Epithelial cell of prostate (primary cell): ENCODE results near the gene FBXL19.
A peak's percentile ranks its signal among the peaks of the same experiment; 100 is the strongest.

Experiments used
- DNase-seq: peaks from one replicate; pipeline ENCODE4 v3.0.0-alpha.2; 2011; ENCODE audit warnings: low read depth, low spot score
- H3K27ac ChIP-seq: fragments of 450-650 bp; 2 replicates; pipeline ENCODE4 v1.5.1; 2017; ENCODE audit warnings: mild to moderate bottlenecking

The FBXL19 gene

GRCh38 chr16:30982548-30983288, 59.3 kb downstream of the FBXL19 start:
- no peak for DNase-seq
- no peak overlapping the region for H3K27ac ChIP-seq

DNA sequence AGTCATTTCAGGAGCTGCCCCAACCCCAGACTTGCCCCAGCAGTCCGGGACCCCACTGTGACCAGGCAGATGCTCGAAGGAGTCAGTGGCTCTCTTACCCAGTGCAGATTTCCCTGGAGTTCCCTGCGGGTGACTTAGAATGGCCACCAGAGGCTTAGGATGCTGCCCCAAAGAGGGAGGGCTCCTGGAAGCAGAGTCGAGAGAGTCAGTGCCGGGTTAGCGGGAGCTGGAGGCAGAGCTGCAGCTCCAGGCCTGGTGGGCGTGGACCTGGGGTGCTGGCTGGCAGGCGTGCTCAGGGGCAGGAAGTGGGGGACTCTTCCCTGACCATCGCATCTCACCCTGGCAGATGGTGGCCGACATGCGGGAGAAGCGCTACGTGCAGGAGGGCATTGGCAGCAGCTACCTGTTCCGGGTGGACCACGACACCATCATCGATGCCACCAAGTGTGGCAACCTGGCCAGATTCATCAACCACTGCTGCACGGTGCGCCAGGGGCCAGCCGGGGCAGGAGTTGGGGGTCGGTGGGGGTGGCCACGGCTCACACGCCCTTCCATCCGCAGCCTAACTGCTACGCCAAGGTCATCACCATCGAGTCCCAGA, 60.0 kb downstream of the FBXL19 start:
- DNase-seq = no peak
- H3K27ac ChIP-seq = no peak overlapping the region

- DNase-seq = no peak
Observed at GRCh38 chr16:30983898-30984610, 60.7 kb downstream of the FBXL19 start.

DNA sequence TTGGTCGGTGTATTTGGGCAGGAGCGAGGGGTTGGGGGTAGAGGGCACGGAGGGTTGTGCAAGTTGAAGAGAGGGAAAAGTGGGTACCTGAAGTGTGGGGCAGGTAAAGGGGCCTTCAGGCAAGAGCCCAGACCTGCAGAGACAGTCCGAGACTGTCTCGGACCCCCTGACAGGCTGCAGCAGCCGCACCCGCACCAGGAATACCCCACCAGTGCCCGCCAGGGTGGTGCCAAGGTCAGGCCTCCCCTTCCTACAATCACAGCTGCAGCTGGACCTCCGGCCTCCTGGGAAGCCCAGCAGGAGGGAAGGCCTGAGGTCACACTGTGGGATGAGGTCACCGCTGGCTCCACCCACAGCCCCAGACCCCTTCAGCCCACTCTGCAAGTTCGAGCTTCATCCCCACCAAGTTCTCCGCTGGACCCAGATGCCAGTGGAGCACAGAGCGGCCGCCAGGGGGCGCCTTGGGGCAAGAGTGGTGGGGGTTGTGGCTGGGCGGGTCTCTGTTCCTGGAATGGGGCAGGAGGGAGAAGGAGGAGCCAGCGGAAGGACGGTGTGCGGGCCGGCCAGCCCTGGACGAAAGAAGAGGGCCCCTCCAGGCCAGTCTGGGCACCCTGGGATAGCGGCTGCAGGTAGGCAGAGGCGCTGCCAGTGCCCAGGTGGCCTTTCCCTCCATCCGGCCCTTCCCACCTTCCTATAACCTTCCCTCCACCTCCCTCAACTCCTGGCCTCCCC, 61.5 kb downstream of the FBXL19 start, which contains the start of gene HSD3B7:
Gene HSD3B7 (plus strand): TSS at position 539 of the 732 bp plus-strand sequence. CDS start 452 bp downstream, outside the sequence.
- no peak within 1 kb of the TSS for H3K27ac ChIP-seq

More at GRCh38 chr16:30983898-30984610, 60.7 kb downstream of the FBXL19 start:
- no peak overlapping the region for H3K27ac ChIP-seq

GRCh38 chr16:30985401-30986128, 62.2 kb downstream of the FBXL19 start:
- no peak for DNase-seq
- no peak overlapping the region for H3K27ac ChIP-seq

More for the DNA sequence above, 61.5 kb downstream of the FBXL19 start, which contains the start of gene HSD3B7:
- DNase-seq = no peak

DNA sequence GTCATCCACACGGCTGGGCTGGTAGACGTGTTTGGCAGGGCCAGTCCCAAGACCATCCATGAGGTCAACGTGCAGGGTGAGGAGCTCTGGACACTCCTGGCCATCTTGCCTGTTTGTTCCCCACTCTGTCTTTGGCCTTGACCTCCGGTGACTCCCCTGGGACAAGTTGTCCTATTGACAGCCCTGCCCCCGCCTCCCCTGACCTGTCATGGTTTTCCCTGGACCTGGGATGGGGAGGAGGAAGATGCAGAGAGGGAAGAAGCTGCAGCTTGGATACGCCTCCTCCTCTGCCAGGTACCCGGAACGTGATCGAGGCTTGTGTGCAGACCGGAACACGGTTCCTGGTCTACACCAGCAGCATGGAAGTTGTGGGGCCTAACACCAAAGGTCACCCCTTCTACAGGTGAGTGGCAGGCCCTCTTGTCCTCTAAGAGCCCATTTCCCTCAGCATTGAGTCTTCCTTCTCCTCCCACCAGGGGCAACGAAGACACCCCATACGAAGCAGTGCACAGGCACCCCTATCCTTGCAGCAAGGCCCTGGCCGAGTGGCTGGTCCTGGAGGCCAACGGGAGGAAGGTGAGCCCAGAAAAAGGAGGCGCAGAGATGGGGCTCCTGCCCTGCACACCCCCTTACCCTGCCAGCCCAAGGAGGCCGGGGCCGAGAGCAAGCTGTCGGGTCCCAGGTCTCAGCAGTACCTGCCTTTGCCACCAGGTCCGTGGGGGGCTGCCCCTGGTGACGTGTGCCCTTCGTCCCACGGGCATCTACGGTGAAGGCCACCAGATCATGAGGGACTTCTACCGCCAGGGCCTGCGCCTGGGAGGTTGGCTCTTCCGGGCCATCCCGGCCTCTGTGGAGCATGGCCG, 63.0 kb downstream of the FBXL19 start:
- H3K27ac ChIP-seq = no peak overlapping the region
- no peak for DNase-seq

- DNase-seq = no peak
- H3K27ac ChIP-seq = no peak overlapping the region
Observed at GRCh38 chr16:30987581-30988190, 64.3 kb downstream of the FBXL19 start.

DNA sequence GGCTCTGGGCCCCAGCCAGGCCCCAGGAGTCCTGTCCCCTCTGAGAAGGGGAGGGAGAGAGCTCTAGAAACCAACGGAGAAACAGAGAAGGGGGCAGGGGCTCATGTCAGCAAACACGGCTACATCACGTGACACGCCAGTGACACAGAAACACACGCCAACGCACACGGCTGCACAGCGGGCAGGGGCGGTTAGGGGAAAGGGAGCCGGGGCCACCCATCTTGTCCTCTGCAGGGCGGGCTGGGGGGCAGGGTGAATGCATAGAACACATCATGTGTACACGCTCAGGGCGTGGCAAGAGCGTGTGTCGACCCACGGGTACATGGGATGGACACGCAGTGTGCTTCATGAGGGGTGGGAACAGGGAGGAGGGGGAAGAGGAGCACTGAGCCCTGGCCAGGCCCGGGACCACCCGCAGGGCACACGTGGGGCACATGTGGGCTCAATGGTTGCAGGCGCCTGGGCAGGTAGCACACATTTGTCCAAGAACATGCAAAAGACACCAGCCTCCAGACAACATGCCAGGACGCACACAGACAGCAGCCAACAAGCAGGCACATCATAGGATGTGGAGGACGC, 66.2 kb downstream of the FBXL19 start:
- no peak overlapping the region for H3K27ac ChIP-seq
- DNase-seq = no peak

- DNase-seq = no peak
- H3K27ac ChIP-seq = no peak overlapping the region
Observed at GRCh38 chr16:30990105-30990504, 66.7 kb downstream of the FBXL19 start.

DNA sequence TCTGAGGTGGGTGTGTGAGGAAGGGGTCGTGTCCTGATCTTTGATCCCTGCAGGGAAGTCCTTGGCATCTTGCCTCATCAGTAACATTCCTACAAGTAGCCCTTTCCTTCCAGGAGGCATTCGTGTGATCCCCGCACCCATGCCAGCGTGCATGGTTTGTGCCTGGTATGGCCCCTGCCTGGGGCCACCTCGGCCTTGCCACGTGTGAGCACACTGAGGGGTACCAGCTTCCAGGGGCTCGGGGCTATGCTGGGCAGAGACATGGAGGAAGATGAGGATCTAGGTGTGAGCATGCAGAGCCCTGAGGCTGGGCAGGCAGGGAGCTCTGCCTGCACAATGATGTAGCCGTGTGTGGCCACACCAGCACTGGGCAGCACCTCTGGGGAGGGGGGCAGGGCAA, 67.7 kb downstream of the FBXL19 start:
- H3K27ac ChIP-seq = no peak overlapping the region
- DNase-seq = no peak

- DNase-seq = no peak
- H3K27ac ChIP-seq = no peak overlapping the region
Observed at GRCh38 chr16:30992276-30992780, 69.0 kb downstream of the FBXL19 start.

DNA sequence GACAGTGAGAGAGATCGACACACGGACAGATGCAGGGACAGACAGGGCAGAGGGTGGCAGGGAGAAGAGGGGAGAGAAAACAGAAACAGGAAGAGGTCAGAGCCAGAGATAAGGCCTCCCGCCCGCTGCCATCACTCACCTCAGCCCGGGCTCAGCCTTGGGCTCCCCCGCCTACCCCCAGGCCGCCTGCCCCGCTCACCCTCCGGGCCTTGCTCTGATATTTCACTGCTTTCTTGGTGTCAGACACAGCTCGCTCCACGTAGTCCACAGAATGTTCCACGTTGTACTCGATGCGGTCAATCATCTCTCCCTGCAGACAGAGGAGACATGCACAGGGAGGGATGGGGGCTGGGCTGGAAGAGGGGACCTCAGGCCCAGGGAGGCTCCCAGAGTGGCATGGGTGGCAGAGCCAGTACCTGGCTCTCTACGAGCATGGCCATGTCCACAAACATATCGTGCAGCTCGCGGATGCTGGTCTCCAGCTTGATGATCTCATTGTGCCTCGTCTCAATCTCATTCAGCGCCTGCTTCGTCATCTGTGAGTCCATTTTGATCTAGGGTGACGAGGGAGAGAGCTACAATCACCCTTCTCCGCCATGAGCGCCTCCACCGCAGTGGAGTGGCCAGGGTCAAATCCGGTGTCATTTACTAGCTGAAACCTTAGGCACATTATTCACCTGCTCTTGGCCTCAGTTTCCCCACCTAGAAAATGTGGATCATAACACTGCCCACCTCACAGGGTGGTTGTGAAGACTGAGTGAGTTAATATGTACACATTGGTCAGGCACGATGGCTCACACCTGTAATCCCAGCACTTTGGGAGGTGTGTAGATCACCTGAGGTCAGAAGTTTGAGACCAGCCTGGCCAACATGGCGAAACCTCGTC, 69.8 kb downstream of the FBXL19 start:
- no peak for DNase-seq
- no peak overlapping the region for H3K27ac ChIP-seq

DNA sequence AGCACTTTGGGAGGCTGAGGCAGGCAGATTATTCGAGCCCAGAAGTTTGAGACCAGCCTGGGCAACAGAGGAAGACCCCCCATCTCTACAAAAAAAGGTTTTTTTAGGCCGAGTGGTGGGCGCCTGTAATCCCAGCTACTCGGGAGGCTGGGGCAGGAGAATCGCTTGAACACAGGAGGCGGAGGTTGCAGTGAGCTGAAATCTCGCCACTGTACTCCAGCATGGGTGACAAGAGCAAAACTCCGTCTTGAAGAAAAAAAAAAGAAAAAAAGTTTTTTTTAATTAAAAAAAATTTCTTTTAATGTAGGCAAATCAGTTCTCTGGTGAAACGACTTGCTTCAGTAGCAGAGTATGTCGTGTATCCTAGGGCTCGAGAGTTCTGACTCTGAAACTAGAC, 72.6 kb downstream of the FBXL19 start:
- H3K27ac ChIP-seq = peak overlapping the region; percentile 82
- DNase-seq = no peak

GRCh38 chr16:30996324-30996984, 73.1 kb downstream of the FBXL19 start:
- H3K27ac ChIP-seq = peak overlapping the region; percentile 82
- DNase-seq = no peak

- DNase-seq = no peak
- H3K27ac ChIP-seq = peak overlapping the region; percentile 82
Observed at GRCh38 chr16:30996985-30997724, 73.8 kb downstream of the FBXL19 start.
